Measurements from ENCODE around the gene SIT1. TPM values are rescaled to one million over a fixed set of nuclear protein-coding genes. Genes with fewer than 3 reads are reported as not detected.

Gene SIT1
- total RNA-seq (ENCODE audit: low replicate concordance), result 0.12 and 0.15 TPM in 2 replicates

GRCh38 chr9:35650341-35651158 is at the start of gene SIT1:
SIT1 (minus strand) TSS chr9:35650931; CDS start chr9:35650853, 78 bp downstream.

GRCh38 chr9:35689542-35690293 is 39.0 kb upstream of the SIT1 start, which contains the start of gene TPM2:
TPM2 (minus strand) TSS chr9:35689925; CDS start chr9:35689817, 108 bp downstream.

GRCh38 chr9:35673132-35674024 is 22.6 kb upstream of the SIT1 start, which contains the start of gene CA9:
CA9 (plus strand) TSS chr9:35673928; CDS start chr9:35673960, 32 bp downstream.

GRCh38 chr9:35664531-35665470 is 14.1 kb upstream of the SIT1 start, which contains the start of gene ARHGEF39:
ARHGEF39 (minus strand) TSS chr9:35665195; CDS start chr9:35665169, 26 bp downstream.

GRCh38 chr9:35658137-35658967 is 7.6 kb upstream of the SIT1 start, which contains the start of gene CCDC107:
CCDC107 (plus strand) TSS chr9:35658292; CDS start chr9:35658380, 88 bp downstream.

GRCh38 chr9:35657546-35658136 is 6.9 kb upstream of the SIT1 start, which contains the start of gene RMRP:
RMRP (minus strand) TSS chr9:35658019.

GRCh38 chr9:35618325-35618727 is 32.4 kb downstream of the SIT1 start, which contains the start of gene CD72:
CD72 (minus strand) TSS chr9:35618413; CDS start chr9:35618303, 110 bp downstream.

GRCh38 chr9:35604578-35605350 is 46.0 kb downstream of the SIT1 start, which contains the start of gene TESK1:
TESK1 (plus strand) TSS chr9:35605262; CDS start chr9:35605620, 358 bp downstream.

Other genes starting within 250 kb of the SIT1 start
- gene RUSC2, start 160.8 kb downstream of the SIT1 start, total RNA-seq (ENCODE audit: low replicate concordance), result 9.1 and 21.3 TPM in 2 replicates
- gene TESK1, start 45.7 kb downstream of the SIT1 start, total RNA-seq (ENCODE audit: low replicate concordance), result 5.7 and 18.8 TPM in 2 replicates
- 0.30 and 3.5 TPM in 2 replicates for gene CD72, start 32.5 kb downstream of the SIT1 start, total RNA-seq (ENCODE audit: low replicate concordance)
- 21,628 and 54,922 TPM in 2 replicates for gene RMRP, start 7.1 kb upstream of the SIT1 start, total RNA-seq (ENCODE audit: low replicate concordance)
- 13.5 and 17.8 TPM in 2 replicates for gene CCDC107, start 7.4 kb upstream of the SIT1 start, total RNA-seq (ENCODE audit: low replicate concordance)
- 0.53 TPM in 1 of 2 replicates, not detected in the other for gene ARHGEF39, start 14.3 kb upstream of the SIT1 start, total RNA-seq (ENCODE audit: low replicate concordance)
- 0.98 TPM in 1 of 2 replicates, not detected in the other for gene CA9, start 23.0 kb upstream of the SIT1 start, total RNA-seq (ENCODE audit: low replicate concordance)
- gene TPM2, start 39.0 kb upstream of the SIT1 start, total RNA-seq (ENCODE audit: low replicate concordance), result 835 and 1,197 TPM in 2 replicates
- 309 and 372 TPM in 2 replicates for gene TLN1, start 81.3 kb upstream of the SIT1 start, total RNA-seq (ENCODE audit: low replicate concordance)
- 28.4 and 66.7 TPM in 2 replicates for gene CREB3, start 81.7 kb upstream of the SIT1 start, total RNA-seq (ENCODE audit: low replicate concordance)
- gene GBA2, start 98.3 kb upstream of the SIT1 start, total RNA-seq (ENCODE audit: low replicate concordance), result 23.5 and 27.1 TPM in 2 replicates
- 8.3 and 11.0 TPM in 2 replicates for gene RGP1, start 98.4 kb upstream of the SIT1 start, total RNA-seq (ENCODE audit: low replicate concordance)
- gene MSMP, start 103.3 kb upstream of the SIT1 start, total RNA-seq (ENCODE audit: low replicate concordance), result not detected in 2 replicates
- gene NPR2, start 140.7 kb upstream of the SIT1 start, total RNA-seq (ENCODE audit: low replicate concordance), result 18.7 and 19.5 TPM in 2 replicates
- gene SPAG8, start 161.3 kb upstream of the SIT1 start, total RNA-seq (ENCODE audit: low replicate concordance), result 1.2 and 1.3 TPM in 2 replicates
- gene HINT2, start 164.1 kb upstream of the SIT1 start, total RNA-seq (ENCODE audit: low replicate concordance), result 11.3 and 37.8 TPM in 2 replicates
- not detected in 2 replicates for gene FAM221B, start 177.8 kb upstream of the SIT1 start, total RNA-seq (ENCODE audit: low replicate concordance)
- gene TMEM8B, start 178.3 kb upstream of the SIT1 start, total RNA-seq (ENCODE audit: low replicate concordance), result 1.6 and 2.3 TPM in 2 replicates
- gene OR13J1, start 219.5 kb upstream of the SIT1 start, total RNA-seq (ENCODE audit: low replicate concordance), result not detected in 2 replicates

Measured in smooth muscle cell of the coronary artery (primary cell).